ENCODE data around the gene OR3A2. TPM values are rescaled to one million over a fixed set of nuclear protein-coding genes. Genes with fewer than 3 reads are reported as not detected.
"Not testable (repeated sequence)": the region's sequence is repeated elsewhere in the genome, so short reads cannot be mapped to it uniquely, and the experiment has no call there.

OR3A2 gene
- total RNA-seq, 2 donors from 2014 or later, result 0.65 to 0.71 TPM

GRCh38 chr17:3308603-3309002 is 77.5 kb downstream of the OR3A2 start:
- intact Hi-C loops (cut with DNase I), result no loop called here
- no peak for ATAC-seq
- no peak for DNase-seq

GRCh38 chr17:3298260-3298659 is 87.8 kb downstream of the OR3A2 start, which contains the start of gene OR3A1:
Gene OR3A1, minus strand, starts transcription at chr17:3298360. Its CDS starts 5,778 bp downstream, at chr17:3292582.
- intact Hi-C loops (cut with DNase I), result no loop called here
- ATAC-seq (no peak), DNase-seq (no peak)

- intact Hi-C loops (cut with DNase I), result no loop called here
- no peak for DNase-seq
- no peak for ATAC-seq
Measured at GRCh38 chr17:3295632-3296031, 90.5 kb downstream of the OR3A2 start.

- DNase-seq; ATAC-seq; intact Hi-C loops (cut with DNase I): not testable (repeated sequence)
Measured at GRCh38 chr17:3293548-3293947, 92.6 kb downstream of the OR3A2 start.

- intact Hi-C loops (cut with DNase I), result no loop called here
- DNase-seq (no peak), ATAC-seq (no peak)
Measured at GRCh38 chr17:3282901-3283300, 103.2 kb downstream of the OR3A2 start.

GRCh38 chr17:3276126-3276525 is 110.0 kb downstream of the OR3A2 start:
- no peak for ATAC-seq
- intact Hi-C loops (cut with DNase I), result no loop called here
- DNase-seq, result no peak

GRCh38 chr17:3271072-3271848 is 114.8 kb downstream of the OR3A2 start:
- ATAC-seq (no peak), DNase-seq (no peak)
- intact Hi-C loops (cut with DNase I), result no loop called here

- DNase-seq, result no peak
- ATAC-seq, result no peak
- intact Hi-C loops (cut with DNase I), result no loop called here
Measured at GRCh38 chr17:3260600-3260999, 125.5 kb downstream of the OR3A2 start.

- ATAC-seq (no peak), DNase-seq (no peak)
- intact Hi-C loops (cut with DNase I), result no loop called here
Measured at GRCh38 chr17:3260163-3260562, 125.9 kb downstream of the OR3A2 start.

- ATAC-seq (no peak), DNase-seq (no peak)
- intact Hi-C loops (cut with DNase I), result no loop called here
Measured at GRCh38 chr17:3256575-3256974, 129.5 kb downstream of the OR3A2 start.

GRCh38 chr17:3249013-3249412 is 137.1 kb downstream of the OR3A2 start:
- DNase-seq; ATAC-seq; intact Hi-C loops (cut with DNase I): not testable (repeated sequence)

GRCh38 chr17:3244841-3245240 is 141.3 kb downstream of the OR3A2 start:
- intact Hi-C loops (cut with DNase I); DNase-seq; ATAC-seq: not testable (repeated sequence)

- ATAC-seq; intact Hi-C loops (cut with DNase I); DNase-seq: not testable (repeated sequence)
Measured at GRCh38 chr17:3241044-3241443, 145.1 kb downstream of the OR3A2 start.

GRCh38 chr17:3238685-3239084 is 147.4 kb downstream of the OR3A2 start:
- intact Hi-C loops (cut with DNase I); DNase-seq: not testable (repeated sequence)
- peak in 1 of 2 donors; percentile 32 for ATAC-seq

- not testable (repeated sequence) for ATAC-seq, DNase-seq
Measured at GRCh38 chr17:3232300-3232699, 153.8 kb downstream of the OR3A2 start.

More at GRCh38 chr17:3232300-3232699, 153.8 kb downstream of the OR3A2 start:
- intact Hi-C loops (cut with DNase I), result not testable (repeated sequence)

Other genes with a start within 250 kb of the OR3A2 start
- gene OR1A2, start 188.8 kb downstream of the OR3A2 start, total RNA-seq, result not detected
- gene OR1A1, start 178.6 kb downstream of the OR3A2 start, total RNA-seq, result not detected
- under 1 TPM in 1 of 2 donors, not detected in 1; 0.12 TPM for gene OR3A1, start 87.9 kb downstream of the OR3A2 start, total RNA-seq
- not detected for gene OR1E1, start 12.1 kb upstream of the OR3A2 start, total RNA-seq
- not detected for gene OR3A3, start 25.1 kb upstream of the OR3A2 start, total RNA-seq
- gene OR1E2, start 47.5 kb upstream of the OR3A2 start, total RNA-seq, result not detected
- under 1 TPM in 1 of 2 donors, not detected in 1; 0.35 TPM for gene SPATA22, start 85.5 kb upstream of the OR3A2 start, total RNA-seq
- gene ASPA, start 89.7 kb upstream of the OR3A2 start, total RNA-seq, result 1 to 10 TPM; 3.1 to 5.0 TPM
- gene TRPV3, start 171.5 kb upstream of the OR3A2 start, total RNA-seq, result 1 to 10 TPM; 1.2 to 2.1 TPM
- gene TRPV1, start 223.1 kb upstream of the OR3A2 start, total RNA-seq, result 1 to 10 TPM; 3.3 to 3.4 TPM
- 1 to 10 TPM; 4.6 to 6.1 TPM for gene SHPK, start 249.9 kb upstream of the OR3A2 start, total RNA-seq

All from left cardiac atrium (tissue), 4 donors.